HG03432 (cell line): ENCODE results near the gene TPRA1.
A peak's percentile ranks its signal among the peaks of the same experiment; 100 is the strongest.

Experiments
- ATAC-seq: cut with Tn5 transposase; IDR thresholded peaks from one replicate; pipeline ENCODE4 v1.9.1; 2021; ENCODE audit warnings: mild to moderate bottlenecking, moderate library complexity; ENCODE audit not compliant: unreplicated experiment

TPRA1 gene

DNA sequence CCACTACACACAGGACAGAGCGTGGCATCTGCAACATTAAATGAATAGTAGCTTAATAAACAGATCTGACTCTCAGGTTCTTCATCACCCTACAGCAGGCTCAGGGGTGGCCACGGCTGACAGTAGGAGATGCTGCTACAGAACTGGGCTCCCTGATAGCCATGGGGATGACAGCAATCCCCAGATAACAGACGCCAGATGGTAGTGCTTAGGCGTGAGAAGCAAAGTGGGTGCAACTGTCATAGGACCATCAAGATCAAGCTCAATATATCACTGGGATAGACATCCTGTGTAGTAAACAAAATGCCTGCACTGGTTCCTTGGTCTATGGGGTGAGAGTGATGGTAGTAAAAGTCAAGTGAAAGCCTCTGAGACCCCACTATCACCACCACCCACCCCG lies 2.6 kb upstream of the TPRA1 start:
- ATAC-seq = no peak

DNA sequence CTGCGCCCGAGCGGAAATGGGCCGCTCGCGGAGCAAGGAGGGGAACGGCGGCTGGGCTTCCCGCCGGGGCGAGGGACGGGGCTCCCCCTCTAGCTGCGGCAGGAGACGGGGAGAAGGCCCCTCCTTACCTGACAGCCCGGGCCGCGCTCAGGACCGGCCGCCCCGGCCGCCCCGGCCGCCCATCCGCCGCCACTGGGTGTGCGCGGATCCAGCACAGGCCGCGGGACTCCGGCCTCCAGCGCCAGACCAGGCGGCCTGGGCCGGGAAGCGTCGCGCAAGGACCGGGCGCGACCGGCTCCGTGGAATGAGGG lies 296 bp downstream of the TPRA1 start:
- ATAC-seq = peak; percentile 36

DNA sequence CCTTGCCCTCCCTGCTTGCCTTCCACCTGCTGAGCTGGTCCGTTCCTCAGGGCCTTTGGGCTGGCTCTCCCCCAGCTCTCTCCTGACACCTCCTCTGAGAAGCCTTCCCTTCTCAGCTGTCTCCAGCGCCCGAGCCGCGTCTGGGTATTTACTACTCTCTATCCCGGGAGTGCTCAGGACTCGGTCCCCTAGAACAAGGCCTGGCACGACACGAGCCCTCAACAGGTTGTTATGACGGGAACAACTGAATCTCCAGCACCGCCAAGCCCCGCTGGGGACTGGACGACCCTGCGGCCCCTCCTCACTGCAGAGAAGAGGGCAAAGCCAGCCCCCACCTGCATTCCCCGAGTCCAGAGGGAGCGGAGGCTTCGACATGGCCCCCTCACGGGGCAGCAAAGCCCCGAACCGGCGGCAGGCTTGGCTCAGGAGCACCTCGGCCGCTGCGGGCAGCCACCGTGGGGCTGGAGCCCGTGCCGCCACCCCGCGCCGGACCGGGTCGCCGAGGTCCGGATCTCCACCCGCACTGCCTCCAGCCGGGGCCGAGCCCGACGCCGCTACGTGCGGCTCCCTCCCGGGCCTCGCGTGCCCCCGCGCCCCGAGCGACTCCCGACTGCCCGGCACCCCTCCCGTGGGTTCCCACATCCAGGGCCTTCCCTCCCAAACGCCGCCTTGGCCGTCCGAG lies 792 bp downstream of the TPRA1 start:
- peak; percentile 1 for ATAC-seq

DNA sequence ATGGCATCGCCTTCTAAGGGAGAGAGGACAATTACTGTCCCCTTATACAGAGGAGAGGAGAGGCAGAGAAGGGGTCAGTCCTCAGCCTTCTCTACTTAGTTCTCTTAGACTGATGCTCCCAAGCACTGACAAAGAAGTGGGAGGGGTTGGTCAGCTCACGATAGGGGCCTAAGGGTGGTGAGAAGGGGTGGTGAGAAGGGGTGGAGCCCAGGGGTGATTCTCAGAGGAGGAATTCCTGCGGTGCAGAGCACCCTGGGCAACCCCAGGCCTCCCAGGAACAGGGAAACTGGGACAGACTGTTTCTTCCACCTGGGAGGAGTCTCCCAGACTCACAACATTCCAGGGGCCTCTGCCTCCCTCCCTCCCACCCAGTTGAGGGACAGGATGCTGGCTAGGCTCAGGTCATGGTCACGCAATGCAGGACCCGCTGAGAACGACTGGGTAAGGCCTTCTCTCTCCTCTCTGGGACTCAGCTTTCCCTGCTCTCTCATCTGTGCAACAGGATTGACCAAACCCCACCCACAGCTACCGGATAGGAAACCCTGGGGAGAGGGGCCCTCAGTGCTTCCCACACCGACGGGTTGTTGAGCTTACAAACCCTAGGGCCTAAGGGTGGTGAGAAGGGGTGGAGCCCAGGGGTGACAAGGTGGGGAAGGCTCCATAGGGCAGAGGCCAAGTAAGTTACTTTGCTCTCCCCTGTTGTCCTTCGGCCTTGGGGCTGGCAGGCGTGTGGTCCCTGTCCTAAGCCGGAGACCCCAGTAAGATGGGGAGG lies 1.5 kb downstream of the TPRA1 start:
- ATAC-seq = no peak

DNA sequence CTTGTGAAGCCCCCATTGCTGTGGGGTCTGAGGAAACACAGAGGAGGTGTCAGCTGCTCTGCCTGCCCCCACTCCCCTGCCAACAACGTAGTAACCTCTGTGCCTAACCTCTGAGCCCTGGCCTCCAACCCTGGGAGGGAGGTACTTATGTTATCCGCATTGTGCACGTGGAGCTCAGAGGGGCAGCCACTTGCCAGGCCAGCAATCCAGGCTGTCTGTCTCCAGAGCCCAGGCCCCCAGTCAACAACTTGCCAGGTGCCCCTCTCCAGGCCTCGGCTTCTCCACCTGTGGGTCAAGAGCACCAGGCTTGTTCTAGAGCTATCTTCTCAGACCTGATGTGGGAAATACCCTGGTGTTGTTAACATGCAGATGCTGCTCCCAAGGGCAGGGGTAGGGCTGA lies 2.7 kb downstream of the TPRA1 start:
- no peak for ATAC-seq

DNA sequence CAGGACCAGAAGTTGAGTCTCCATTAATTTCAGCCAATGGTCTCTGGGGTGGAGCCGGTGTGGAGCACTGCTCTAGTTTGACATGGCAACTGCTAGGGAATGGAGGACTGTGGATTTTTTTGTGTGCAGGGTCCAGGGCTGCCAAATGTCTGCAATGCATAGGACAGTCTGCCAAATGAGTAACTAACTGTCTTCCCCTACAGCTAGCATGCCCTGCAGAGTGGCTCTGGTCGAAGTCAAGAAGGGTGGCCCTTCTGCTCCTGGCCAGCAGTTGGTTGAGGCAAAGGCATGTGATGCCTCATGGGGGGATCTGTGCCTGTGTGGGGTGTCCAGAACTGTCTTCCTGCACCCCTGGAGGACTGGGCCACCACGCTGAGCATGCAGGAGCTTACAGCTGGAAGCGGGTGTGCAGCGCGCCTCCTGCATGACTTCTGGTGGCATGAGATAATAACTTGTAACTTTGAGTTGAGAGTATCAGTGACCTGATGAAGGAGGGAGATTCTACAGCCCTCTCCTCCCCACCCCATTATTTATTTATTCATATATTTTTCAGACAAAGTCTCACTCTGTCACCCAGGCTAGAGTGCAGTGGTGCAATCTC lies 4.6 kb downstream of the TPRA1 start:
- no peak for ATAC-seq

DNA sequence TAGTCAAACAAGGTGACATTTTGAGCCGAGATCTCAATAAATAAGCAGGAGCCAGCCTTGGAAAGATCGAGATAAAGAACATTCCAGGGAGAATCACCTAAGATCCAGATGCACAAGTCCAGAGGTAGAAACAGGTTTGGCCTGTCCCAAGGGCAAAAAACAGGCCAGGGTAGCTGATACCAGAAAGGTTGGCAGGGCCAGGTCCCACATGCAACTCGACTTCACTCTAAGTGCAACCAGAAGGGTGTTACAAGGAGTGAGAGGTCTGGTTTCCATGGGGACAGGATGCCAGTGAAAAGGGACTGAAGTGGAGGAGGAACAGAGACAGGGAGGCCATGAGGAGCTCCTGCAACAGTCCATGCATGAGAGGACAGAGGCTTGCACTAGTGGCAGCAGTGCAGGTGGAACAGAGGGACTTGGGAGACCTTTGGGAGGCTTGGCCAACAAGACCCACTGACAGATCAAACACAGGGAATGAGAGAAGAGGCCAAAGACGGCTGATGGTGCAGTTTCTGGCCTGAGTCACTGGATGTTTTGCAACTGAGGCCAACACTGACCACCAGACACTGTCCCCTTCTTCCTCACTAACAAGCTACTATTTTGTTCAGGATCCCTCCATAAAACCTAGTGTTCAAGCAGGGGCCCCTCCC lies 5.2 kb downstream of the TPRA1 start:
- ATAC-seq = no peak

DNA sequence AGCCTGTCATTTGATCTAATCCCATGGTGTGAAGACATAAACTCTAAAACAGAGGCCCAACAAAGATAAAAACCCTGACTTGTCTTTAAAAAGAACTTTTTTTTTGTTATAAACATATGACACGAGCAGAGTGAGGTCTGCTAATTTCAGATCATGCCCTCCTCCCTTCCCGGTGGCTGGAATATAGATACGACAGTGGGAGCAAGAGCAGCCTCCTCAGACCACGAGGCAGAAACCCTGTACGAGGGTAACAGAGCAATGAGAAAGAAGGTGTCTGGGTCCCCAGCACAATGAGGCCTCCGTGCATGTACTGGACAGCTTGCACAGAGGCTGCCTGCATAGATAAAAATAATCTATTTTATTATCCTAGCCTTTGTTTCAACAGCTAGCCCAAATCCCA lies 5.8 kb downstream of the TPRA1 start:
- no peak for ATAC-seq

DNA sequence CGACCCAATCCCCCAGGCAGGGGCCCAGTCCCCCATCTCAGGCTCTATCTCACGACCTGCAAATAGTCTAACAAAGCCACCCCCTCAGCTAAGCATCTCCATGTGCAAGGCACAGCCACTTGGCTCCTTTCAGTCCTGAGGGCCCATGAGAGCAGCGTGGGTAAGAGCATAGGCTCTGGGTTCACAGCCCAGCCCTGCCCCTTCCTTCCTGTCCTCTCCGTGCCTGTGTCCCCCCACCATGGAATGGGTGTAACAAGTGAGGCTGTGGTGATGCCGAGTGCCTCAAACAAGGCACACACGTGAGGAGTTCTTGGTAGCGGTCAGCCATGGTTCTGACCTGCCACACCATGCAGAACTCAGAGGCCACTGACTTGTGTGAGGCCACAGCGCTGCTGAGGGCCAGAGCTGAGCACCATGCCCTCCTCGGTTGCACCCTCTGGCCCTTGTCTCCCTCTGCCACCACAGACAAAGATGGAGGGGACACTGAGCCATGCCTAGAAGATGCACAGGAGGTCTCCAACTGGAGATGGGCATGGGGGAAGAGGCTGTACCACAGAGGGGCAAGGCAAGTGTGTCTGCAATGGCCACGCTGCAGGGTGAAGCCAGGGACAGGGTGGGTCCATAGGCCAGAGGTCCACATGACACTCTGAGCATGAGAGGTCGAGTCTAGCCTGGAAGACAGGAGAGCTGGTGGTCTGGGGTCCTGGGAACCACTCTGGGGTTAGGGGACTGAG lies 10.0 kb downstream of the TPRA1 start:
- ATAC-seq = no peak

DNA sequence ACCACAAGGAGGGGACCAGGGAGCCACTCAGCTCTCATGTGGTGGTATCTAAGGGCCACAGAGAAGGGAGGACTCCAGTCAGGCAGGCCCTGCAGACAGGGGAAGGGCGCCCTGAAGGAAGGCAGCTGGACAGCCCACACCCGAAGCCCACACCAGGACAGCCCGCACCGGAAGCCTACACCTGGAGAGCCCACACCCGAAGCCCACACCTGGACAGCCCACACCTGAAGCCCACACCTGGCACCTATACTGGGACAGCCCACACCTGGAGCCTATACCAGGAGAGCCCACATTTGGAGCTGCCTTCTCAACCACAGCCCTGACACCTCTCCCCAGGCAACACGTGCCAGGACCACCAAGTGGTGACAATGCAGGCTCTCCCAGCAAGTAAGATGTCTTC lies 11.7 kb downstream of the TPRA1 start:
- ATAC-seq = no peak

DNA sequence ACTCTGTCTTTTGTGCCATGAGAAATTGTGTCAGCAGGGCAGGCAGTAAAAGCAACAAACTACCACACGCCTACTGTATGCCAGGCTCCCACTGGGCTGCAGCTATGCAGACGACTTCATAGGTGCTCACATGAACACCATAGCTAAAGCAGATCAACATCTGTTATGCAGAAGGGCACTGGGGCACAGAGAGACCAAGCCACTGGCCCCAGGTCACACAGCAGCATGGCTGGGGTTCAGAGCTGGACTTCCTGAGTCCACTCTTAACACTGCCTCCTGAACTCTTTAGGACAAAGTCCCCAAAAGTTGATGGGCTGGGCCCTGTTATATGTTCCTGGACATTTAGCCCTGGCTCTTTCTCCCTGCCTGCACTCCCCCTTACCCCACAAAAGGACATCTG lies 12.4 kb downstream of the TPRA1 start:
- ATAC-seq = no peak

DNA sequence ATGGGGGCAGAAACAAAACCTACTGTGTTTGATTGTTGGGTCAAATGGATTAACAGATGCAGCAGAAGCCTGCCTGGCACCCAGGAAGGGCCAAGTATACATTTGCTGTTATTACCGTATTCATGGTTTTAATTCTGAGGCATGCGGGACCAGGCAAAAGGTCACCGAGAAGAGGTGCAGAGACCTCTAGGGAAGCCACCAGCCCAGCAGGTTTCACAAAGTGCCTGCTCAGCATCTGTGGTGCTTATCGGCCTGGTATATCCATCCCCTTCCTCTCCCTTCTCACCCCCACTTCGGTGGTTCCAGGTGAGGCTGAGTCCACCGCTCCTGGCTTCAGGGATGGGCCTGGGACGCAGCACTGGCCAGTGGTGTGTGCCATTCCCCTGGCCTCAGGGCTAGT lies 13.1 kb downstream of the TPRA1 start:
- ATAC-seq = no peak

DNA sequence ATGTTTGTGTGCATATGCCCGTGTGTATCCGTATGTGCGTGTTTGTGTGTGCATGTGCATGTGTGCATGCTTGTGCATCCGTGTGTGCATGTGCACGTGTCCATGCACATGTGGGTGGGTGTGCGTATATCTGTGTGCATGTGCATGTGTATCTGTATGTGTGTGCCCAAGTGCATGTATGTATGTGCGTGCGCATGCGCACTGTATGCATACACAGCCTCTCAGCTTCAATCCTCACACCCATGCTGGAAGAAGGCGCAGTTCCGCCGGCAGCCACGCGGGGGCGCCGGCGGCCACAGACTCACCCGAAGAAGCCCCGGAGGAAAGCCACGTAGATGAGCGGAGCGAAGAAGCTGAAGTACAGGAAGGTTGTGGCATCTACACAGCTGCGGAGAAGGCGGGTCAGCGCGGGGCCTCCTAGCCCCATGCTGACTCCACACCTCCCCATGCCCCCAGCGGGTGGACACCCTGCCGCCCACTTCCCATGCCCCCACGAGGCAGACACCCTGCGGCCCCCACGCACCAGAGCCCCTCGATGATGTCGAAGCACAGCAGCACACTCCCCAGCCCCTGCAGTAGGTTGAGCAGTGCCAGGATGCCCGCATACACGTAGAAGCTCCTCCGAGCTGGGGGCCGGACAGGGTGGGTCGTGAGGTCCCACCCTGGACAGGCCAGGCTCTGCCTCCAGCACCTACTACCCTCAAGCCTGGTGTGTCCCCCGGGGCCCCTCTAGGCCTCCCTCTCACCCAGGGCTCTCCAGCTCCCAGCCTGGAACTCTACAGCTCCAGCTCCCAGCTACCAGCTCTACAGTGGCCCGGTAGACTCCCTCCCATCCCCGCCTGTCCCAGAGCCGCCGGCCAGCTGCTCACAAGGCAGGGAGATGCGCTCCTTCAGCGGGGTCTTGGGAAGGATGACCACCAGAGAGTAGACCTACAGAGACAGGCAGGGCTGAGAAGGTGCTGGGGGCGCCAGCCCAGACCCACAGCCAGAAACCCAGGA lies 15.4 kb downstream of the TPRA1 start:
- ATAC-seq = peak; percentile 88

DNA sequence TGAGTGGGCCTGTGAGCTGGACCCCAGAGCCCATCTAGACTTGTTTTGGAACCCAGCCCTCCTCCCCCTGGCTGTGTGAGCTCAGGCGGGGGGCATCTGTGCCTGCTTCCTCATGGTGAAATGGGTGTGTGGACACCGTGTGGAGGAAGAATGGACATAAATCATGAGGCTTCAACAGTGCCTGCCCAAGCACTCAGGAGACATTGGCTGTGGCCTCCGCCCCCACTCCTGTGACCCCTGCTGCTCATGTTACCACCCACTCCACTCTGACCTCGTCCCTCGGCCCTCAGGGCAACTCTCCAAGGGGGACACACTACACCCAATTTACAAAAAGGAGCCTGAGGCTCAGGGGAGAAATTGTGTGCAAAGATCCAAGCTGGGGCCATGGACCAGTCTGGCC lies 16.6 kb downstream of the TPRA1 start:
- no peak for ATAC-seq

DNA sequence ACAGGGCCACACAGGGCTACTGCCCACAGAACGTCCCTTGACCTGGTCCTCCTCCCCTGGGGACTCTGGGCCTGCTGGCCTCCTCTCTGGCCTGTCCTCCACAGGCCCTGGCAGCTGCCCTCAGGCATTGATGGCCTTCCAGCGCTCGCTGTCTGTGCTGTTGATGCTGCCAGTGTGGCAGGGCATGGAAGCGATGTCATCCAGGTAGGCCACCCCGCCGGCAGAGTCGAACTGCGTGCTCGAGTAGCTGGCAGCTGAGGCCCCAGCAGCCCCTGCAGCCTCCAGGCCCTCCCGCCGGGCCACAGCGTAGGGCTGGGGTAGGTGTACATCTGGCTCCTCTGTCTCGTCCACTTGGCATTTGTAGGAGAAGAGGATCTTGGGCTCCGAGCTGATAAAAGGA lies 17.1 kb downstream of the TPRA1 start:
- ATAC-seq = no peak

DNA sequence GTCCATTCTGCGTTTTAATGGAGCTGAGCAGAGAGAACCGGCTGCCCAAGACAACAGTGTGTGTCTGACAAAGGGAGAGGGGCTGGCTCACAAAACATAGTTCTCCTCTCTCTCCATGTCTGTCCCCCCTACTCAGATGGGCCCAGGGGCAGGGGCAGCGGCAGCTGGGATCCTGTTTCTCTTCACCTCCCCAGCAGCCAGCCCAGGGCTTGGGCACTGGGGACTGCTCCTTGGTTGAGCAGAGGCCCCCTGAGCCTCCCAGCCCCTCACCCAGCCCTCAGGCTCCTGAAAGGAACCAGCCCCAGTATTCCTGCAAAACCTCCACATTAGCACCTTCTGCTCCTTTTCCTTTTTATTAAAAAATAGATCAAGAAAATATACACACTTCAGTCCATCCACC lies 17.8 kb downstream of the TPRA1 start:
- no peak for ATAC-seq

DNA sequence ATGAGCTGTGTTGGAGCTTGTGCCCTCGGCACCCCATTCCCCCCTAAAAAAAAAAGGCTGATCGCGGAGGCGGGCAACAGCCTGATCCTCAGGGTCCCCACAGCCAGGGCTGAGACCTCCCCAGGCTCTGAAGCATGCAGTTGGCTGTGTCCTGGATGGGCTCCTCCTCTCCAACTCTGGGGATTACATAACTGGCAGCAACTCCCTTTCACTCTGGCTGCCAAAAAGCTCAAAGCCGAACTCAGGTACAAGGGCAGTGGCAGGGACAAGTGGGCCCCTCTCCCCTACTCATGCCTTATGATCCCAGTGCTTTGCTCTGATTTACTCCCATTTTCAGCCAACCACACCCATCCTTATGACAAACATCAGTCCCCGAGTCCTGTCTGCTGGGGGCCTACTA lies 18.3 kb downstream of the TPRA1 start:
- ATAC-seq = no peak

DNA sequence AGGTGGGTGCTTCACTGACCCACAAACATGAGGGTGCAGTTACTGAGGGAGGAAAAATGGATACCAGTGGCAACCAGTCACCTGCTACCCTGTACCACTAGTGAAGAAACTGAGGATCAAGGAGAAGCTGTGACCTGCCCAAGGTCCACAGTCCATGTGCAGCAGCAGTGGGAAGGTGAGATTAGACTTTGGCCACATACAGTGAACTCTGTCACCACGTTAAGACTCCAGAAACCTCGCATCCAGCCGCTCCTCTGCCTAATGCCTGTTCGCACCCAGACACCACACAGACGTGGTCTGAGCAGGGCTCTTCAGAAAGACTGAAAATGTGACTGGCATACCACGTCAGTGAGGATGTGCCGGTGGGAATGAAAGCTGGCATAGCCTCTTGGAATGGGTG lies 20.0 kb downstream of the TPRA1 start:
- ATAC-seq = no peak

DNA sequence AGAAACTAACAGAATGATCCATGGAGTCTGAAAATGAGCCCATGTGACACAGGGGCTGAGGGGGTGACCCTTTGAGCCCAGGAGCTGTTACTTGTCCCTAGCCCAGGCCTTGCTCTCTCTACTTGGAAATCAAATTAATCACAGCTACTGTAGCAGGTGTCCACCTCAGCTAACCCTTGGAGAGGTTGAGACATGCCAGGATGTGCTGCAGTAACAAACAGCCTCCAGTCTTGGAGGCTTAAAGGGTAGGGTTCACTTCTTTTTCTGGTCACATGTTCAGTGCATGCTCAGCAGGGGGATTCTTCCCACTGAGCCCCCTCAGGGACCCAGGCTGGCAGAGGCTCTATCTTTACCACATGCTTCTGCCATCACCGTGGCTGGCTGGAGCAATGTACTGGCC lies 21.4 kb downstream of the TPRA1 start:
- ATAC-seq = no peak

DNA sequence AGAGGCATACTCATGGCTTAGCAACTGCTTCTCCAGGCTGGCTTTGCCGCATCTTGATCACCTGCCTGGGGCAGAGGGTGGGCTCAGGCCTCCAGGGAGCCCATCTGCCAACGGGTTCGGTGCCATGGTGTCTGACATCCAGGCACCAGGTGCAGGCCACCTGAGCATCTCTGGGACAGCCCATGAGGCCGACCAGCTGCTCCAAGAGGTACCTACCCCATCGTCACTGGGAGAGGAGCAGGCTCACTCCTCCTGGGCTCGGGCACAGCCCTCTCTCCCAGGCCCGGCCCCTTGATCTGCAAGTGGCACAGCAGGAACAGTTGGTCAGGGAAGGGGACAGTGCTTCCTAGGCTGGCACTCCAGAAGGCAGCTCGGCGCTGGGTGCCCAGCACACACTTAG lies 21.9 kb downstream of the TPRA1 start:
- ATAC-seq = no peak
